IMR-90 (cell line): Measurements from ENCODE around the gene KAZALD1. TPM values are rescaled to one million over a fixed set of nuclear protein-coding genes. Genes with fewer than 3 reads are reported as not detected.

Experiments
- ATAC-seq: fragments of 200-7000 bp; cut with Tn5 transposase; 2 replicates; pipeline ENCODE4 v1.9.1; 2020; ENCODE audit warnings: low read depth, mild to moderate bottlenecking, moderate library complexity
- BruUV-seq: library from RNA; stranded (reverse); fragments of 400-500 nt; replicated peaks from 2 replicates; lab custom pipeline; 2021; lab: Mats Ljungman, UMichigan
- CTCF ChIA-PET: fragments of 300-600 bp; formaldehyde crosslinking; extraction: SDS; loops from one replicate; lab custom pipeline; 2021; ENCODE audit warnings: antibody characterized with exemption; lab: Yijun Ruan, JAX
- POLR2A ChIA-PET: fragments of 300-600 bp; sonication (Branson Sonifier 250); formaldehyde crosslinking; loops from one replicate; lab custom pipeline; 2022; ENCODE audit warnings: antibody characterized with exemption; ENCODE audit not compliant: unreplicated experiment; lab: Charles Lee
- DNase-seq: peaks from one replicate; pipeline ENCODE4 v3.0.0; 2013
- H2AFZ ChIP-seq: replicated peaks from 2 replicates; pipeline ENCODE3; 2013; ENCODE audit warnings: low read length, mild to moderate bottlenecking; ENCODE audit not compliant: poor library complexity
- H2AK5ac ChIP-seq: 2 replicates; pipeline ENCODE4 v1.6.1; 2013; ENCODE audit warnings: low read depth, low read length, inconsistent platforms
- H2AK9ac ChIP-seq: replicated peaks from 2 replicates; pipeline ENCODE3; 2013; ENCODE audit warnings: mild to moderate bottlenecking, low read depth, low read length, moderate library complexity; ENCODE audit not compliant: poor library complexity
- H2BK120ac ChIP-seq: 2 replicates; pipeline ENCODE4 v1.6.1; 2013; ENCODE audit warnings: low read depth, low read length, inconsistent platforms
- H2BK15ac ChIP-seq: 3 replicates; pipeline ENCODE4 v1.6.1; 2013; ENCODE audit warnings: low read depth, low read length, inconsistent platforms
- H2BK20ac ChIP-seq: 2 replicates; pipeline ENCODE4 v1.6.1; 2013; ENCODE audit warnings: low read depth, mild to moderate bottlenecking, inconsistent platforms, low read length, moderate library complexity
- H2BK5ac ChIP-seq: 2 replicates; pipeline ENCODE4 v1.6.1; 2013; ENCODE audit warnings: mild to moderate bottlenecking, low read depth, low read length, inconsistent platforms; ENCODE audit not compliant: poor library complexity, severe bottlenecking
- H3K14ac ChIP-seq: replicated peaks from 2 replicates; pipeline ENCODE4 v1.6.1; 2013; ENCODE audit warnings: low read depth, low read length, inconsistent platforms
- H3K18ac ChIP-seq: 2 replicates; pipeline ENCODE4 v1.6.1; 2013; ENCODE audit warnings: low read depth, low read length, control low read depth
- H3K23ac ChIP-seq: 2 replicates; pipeline ENCODE4 v1.6.1; 2013; ENCODE audit warnings: low read depth, low read length, inconsistent platforms
- H3K27ac ChIP-seq: 2 replicates; pipeline ENCODE4 v1.5.1; 2013; ENCODE audit warnings: mild to moderate bottlenecking, control low read depth, low read length; ENCODE audit not compliant: insufficient read depth
- H3K27me3 ChIP-seq: 2 replicates; pipeline ENCODE4 v1.6.1; 2013; ENCODE audit warnings: low read length; ENCODE audit not compliant: control insufficient read depth, insufficient read depth
- H3K36me3 ChIP-seq: 2 replicates; pipeline ENCODE4 v1.6.1; 2013; ENCODE audit warnings: low read length, mixed read lengths; ENCODE audit not compliant: control insufficient read depth, insufficient read depth
- H3K4ac ChIP-seq: 2 replicates; pipeline ENCODE4 v1.6.1; 2013; ENCODE audit warnings: low read depth, low read length, inconsistent platforms
- H3K4me1 ChIP-seq: 2 replicates; pipeline ENCODE4 v1.6.1; 2013; ENCODE audit warnings: low read length, mixed read lengths; ENCODE audit not compliant: control insufficient read depth, insufficient read depth
- H3K4me2 ChIP-seq: 2 replicates; pipeline ENCODE4 v1.6.1; 2013; ENCODE audit warnings: low read depth, mild to moderate bottlenecking, control low read depth, low read length, moderate library complexity
- H3K4me3 ChIP-seq: 2 replicates; pipeline ENCODE4 v1.5.1; 2013; ENCODE audit warnings: low read depth, mild to moderate bottlenecking, control low read depth, low read length, moderate library complexity; ENCODE audit not compliant: insufficient read depth
- H3K56ac ChIP-seq: 2 replicates; pipeline ENCODE4 v1.6.1; 2013; ENCODE audit warnings: low read length, inconsistent platforms; ENCODE audit not compliant: insufficient read depth; ENCODE audit errors: extremely low read depth
- H3K79me1 ChIP-seq, 2 experiments: 2 replicates each; pipeline ENCODE4 v1.6.1; 2013; ENCODE audit warnings: low read length in 2 of 2, inconsistent platforms in 1 of 2, low read depth in 1 of 2
- H3K9ac ChIP-seq: 2 replicates; pipeline ENCODE4 v1.6.1; 2013; ENCODE audit warnings: low read depth, low read length, control low read depth
- H3K9me1 ChIP-seq: 2 replicates; pipeline ENCODE4 v1.6.1; 2013; ENCODE audit warnings: low read length, inconsistent platforms; ENCODE audit not compliant: insufficient read depth
- H3K9me3 ChIP-seq: 2 replicates; pipeline ENCODE4 v1.6.1; 2013; ENCODE audit warnings: low read length; ENCODE audit not compliant: control insufficient read depth, insufficient read depth
- H4K20me1 ChIP-seq: 2 replicates; pipeline ENCODE4 v1.6.1; 2013; ENCODE audit warnings: low read length, inconsistent platforms; ENCODE audit not compliant: insufficient read depth
- H4K5ac ChIP-seq: 2 replicates; pipeline ENCODE4 v1.6.1; 2013; ENCODE audit warnings: mild to moderate bottlenecking, low read depth, low read length, control low read depth
- H4K8ac ChIP-seq, 2 experiments: 2 replicates each; pipeline ENCODE4 v1.6.1; 2013; ENCODE audit warnings: low read depth in 2 of 2, low read length in 2 of 2, control low read depth in 1 of 2, inconsistent platforms in 1 of 2
- H4K91ac ChIP-seq: 2 replicates; pipeline ENCODE4 v1.6.1; 2013; ENCODE audit warnings: low read depth, low read length, inconsistent platforms; ENCODE audit not compliant: insufficient read depth
- CEBPB ChIP-seq: IDR thresholded peaks from 2 replicates; pipeline ENCODE4 v1.6.1; 2012; ENCODE audit warnings: low read depth, low read length, improper control_type of control experiment
- ELK1 ChIP-seq: fragments of 150-350 bp; IDR thresholded peaks from 2 replicates; pipeline ENCODE4 v1.6.1; 2016; ENCODE audit warnings: low read depth, mild to moderate bottlenecking, low read length, moderate library complexity, borderline replicate concordance
- MAFK ChIP-seq: IDR thresholded peaks from 2 replicates; pipeline ENCODE4 v1.6.1; 2012; ENCODE audit warnings: low read depth, low read length, improper control_type of control experiment
- MAZ ChIP-seq: IDR thresholded peaks from 2 replicates; pipeline ENCODE4 v1.6.1; 2012; ENCODE audit warnings: low read depth, mild to moderate bottlenecking, low read length, improper control_type of control experiment, moderate library complexity, borderline replicate concordance
- MXI1 ChIP-seq: IDR thresholded peaks from 2 replicates; pipeline ENCODE4 v1.6.1; 2012; ENCODE audit warnings: low read depth, mild to moderate bottlenecking, low read length, moderate library complexity, borderline replicate concordance
- POLR2A ChIP-seq: IDR thresholded peaks from 2 replicates; pipeline ENCODE4 v1.6.1; 2012; ENCODE audit warnings: mild to moderate bottlenecking, low read depth, low read length
- RAD21 ChIP-seq: IDR thresholded peaks from 2 replicates; pipeline ENCODE4 v1.6.1; 2012; ENCODE audit warnings: low read length, improper control_type of control experiment
- RCOR1 ChIP-seq: IDR thresholded peaks from 2 replicates; pipeline ENCODE4 v1.6.1; 2012; ENCODE audit warnings: mild to moderate bottlenecking, low read length, improper control_type of control experiment; ENCODE audit not compliant: insufficient replicate concordance
- RFX5 ChIP-seq: IDR thresholded peaks from 2 replicates; pipeline ENCODE4 v1.8.0; 2012; ENCODE audit warnings: low read depth, mild to moderate bottlenecking, low read length, moderate library complexity
- SMC3 ChIP-seq: fragments of 150-350 bp; IDR thresholded peaks from 2 replicates; pipeline ENCODE4 v1.6.1; 2016; ENCODE audit warnings: low read depth, mild to moderate bottlenecking, antibody characterized with exemption, low read length, moderate library complexity
- WGBS, 2 experiments: methylation state at CpG; one replicate each; pipeline versions ENCODE4 v1.1.5 to v1.1.7; 2013; ENCODE audit warnings: missing lambda C conversion rate in 2 of 2; ENCODE audit not compliant: insufficient read length in 1 of 2; ENCODE audit errors: extremely low coverage in 2 of 2; 5-methylcytosine and 5-hydroxymethylcytosine counted together
- dilution Hi-C: fragments of 300-500 bp; cut with HindIII; formaldehyde crosslinking; loops from one replicate; pipeline ENCODE4 v1.14.3; 2018; ENCODE audit warnings: low sequenced_read_pairs; ENCODE audit not compliant: unreplicated experiment
- in situ Hi-C: fragments of 300-500 bp; cut with MboI; formaldehyde crosslinking; loops from 3 replicates; pipeline ENCODE4 v1.14.3; 2019; ENCODE audit warnings: low sequenced_read_pairs, inconsistent platforms, mixed read lengths
- intact Hi-C: fragments of 100-400 bp; cut with micrococcal nuclease; formaldehyde crosslinking; loops from 2 replicates; pipeline ENCODE4 v1.10.0; 2022
- polyA plus RNA-seq, 3 experiments: library from polyadenylated mRNA; depleted of rRNA; stranded (reverse); fragments of >200 nt; gene quantifications; 2 replicates each; pipeline ENCODE4 v1.2.3, GENCODE V29; 2012; ENCODE audit warnings: low replicate concordance in 1 of 3
- total RNA-seq: library from RNA; depleted of rRNA; stranded (reverse); fragments of >200 nt; gene quantifications from 2 replicates; pipeline ENCODE4 v1.2.3, GENCODE V29; 2012
- TF ChIP-seq, protein P1 (sequence below): fragments of 150-350 bp; IDR thresholded peaks from 2 replicates; pipeline ENCODE4 v1.6.1; 2017; ENCODE audit warnings: mild to moderate bottlenecking, antibody characterized with exemption, low read length, low read depth
- TF ChIP-seq, protein P2 (sequence below): conservative IDR thresholded peaks from 2 replicates; pipeline ENCODE4 v1.5.1; 2012; ENCODE audit warnings: mild to moderate bottlenecking, low read depth, low read length, improper control_type of control experiment

The KAZALD1 gene
- total and polyA plus RNA-seq, 2 of the 4 experiments (the other 2 are of a cell fraction), result 9.1 to 18.6 TPM

DNA sequence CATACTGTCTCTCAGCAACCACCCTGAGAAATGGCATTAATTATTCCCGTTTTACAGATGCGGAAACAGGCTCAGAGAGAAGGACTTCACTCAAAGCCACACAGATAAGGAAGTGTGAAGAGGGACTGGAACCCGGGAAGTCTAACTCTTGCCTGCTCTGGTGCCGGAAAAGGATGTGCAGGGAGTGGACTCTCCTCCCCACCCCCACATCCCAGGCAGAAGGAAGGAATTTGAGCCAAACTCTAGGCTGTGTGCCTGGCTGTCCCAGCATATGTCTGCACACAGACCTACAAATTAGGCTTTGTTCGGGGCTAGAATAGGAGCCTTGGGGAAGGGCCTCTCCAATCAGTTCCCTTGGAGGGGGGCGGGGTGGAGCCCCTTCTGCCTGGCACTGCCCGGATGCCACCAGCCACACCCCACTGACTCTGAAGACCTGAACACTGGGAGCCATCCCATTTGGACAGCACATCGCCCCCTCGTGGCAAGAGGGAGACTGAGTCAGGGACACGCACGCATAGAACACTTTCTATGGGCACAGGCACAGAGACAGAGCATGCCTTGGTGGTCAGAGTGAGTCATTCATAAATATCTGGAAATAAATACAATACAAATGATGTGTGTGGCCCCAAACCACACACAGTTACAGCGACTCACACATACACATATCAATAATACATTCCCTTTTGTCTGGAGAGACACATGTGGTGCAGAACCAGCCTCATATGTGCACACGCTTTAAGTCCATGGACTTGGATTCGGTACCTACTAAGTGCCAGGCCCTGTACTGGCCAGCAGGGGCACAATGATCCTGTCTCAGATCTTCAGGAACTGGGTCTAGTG lies 49.0 kb upstream of the KAZALD1 start:
- H2AFZ ChIP-seq, result peak overlapping the region; percentile 89
- H3K79me1 ChIP-seq, result peaks cover 3 to 21% of the 10 kb centered on the region in 2 experiments; a peak in 2 of 4 replicates
- in situ Hi-C loops, result no loop called here
- peak overlapping the region; percentile 22 for H3K27ac ChIP-seq
- BruUV-seq, result no TSS peak
- peak overlapping the region; percentile 66 for H2AK5ac ChIP-seq
- H4K8ac ChIP-seq, result peak overlapping the region; percentile 62 to 65
- H2BK15ac ChIP-seq, result peak overlapping the region; percentile 18; the same call in 2 of the 3 replicates
- peaks cover 10% of the 10 kb centered on the region; the same call in 1 of the 2 replicates for H4K20me1 ChIP-seq
- peaks cover 33% of the 10 kb centered on the region for H3K4me1 ChIP-seq
- H3K9ac ChIP-seq, result no peak overlapping the region; the same call in 1 of the 2 replicates
- H4K91ac ChIP-seq, result peak overlapping the region; percentile 55
- H3K9me1 ChIP-seq, result peaks cover 23% of the 10 kb centered on the region
- peak overlapping the region; percentile 25 for H3K14ac ChIP-seq
- DNase-seq, result peak; percentile 95
- POLR2A ChIA-PET, result no interaction called here
- H3K56ac ChIP-seq, result peak overlapping the region; percentile 71; the same call in 1 of the 2 replicates
- H2BK20ac ChIP-seq, result peak overlapping the region; percentile 51
- peak; percentile 81 for ATAC-seq
- H3K4ac ChIP-seq, result peak overlapping the region; percentile 56
- CTCF ChIA-PET, result interaction anchor here (1.5 to 2.0 kb wide), 3 partner anchors 11 to 15 kb away, joined by 5 to 13 read pairs (median 10); partner anchors contain the start of gene LZTS2
- peak overlapping the region; percentile 94 for H2AK9ac ChIP-seq
- H3K9me3 ChIP-seq, result no peaks in the 10 kb centered on the region
- H3K18ac ChIP-seq, result peak overlapping the region; percentile 25; the same call in 1 of the 2 replicates
- H3K27me3 ChIP-seq, result no peaks in the 10 kb centered on the region
- dilution Hi-C loops, result no loop called here
- H2BK120ac ChIP-seq, result peak overlapping the region; percentile 41
- 17% methylated on average over 1 of the region's 14 CpGs; no CpG with 5 or more reads in 1 of the 2 experiments for WGBS, 2 experiments
- H4K5ac ChIP-seq, result peak overlapping the region; percentile 19; the same call in 1 of the 2 replicates
- no peak overlapping the region; the same call in 1 of the 2 replicates for H3K4me3 ChIP-seq
- intact Hi-C loops, result loop anchor here (1.0 to 10.0 kb wide), 3 partner anchors 14 to 448 kb away; no protein-coding TSS in a partner anchor
- H3K4me2 ChIP-seq, result peak overlapping the region; percentile 59
- H3K23ac ChIP-seq, result peak overlapping the region; percentile 6; the same call in 1 of the 2 replicates
- H3K36me3 ChIP-seq, result no peaks in the 10 kb centered on the region
- peak overlapping the region; percentile 72 for H2BK5ac ChIP-seq
- TF ChIP-seq SMC3 (peak; percentile 81), RCOR1 (peak; percentile 45), MXI1 (peak; percentile 69; the same call in 1 of the 2 replicates), RAD21 (peak; percentile 70), MAZ (peak; percentile 41; the same call in 1 of the 2 replicates), ELK1 (no peak), RFX5 (no peak), CEBPB (no peak), MAFK (no peak), POLR2A (no peak)
- TF ChIP-seq, protein P1, sequence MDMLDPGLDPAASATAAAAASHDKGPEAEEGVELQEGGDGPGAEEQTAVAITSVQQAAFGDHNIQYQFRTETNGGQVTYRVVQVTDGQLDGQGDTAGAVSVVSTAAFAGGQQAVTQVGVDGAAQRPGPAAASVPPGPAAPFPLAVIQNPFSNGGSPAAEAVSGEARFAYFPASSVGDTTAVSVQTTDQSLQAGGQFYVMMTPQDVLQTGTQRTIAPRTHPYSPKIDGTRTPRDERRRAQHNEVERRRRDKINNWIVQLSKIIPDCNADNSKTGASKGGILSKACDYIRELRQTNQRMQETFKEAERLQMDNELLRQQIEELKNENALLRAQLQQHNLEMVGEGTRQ, result 0 out of 2 replicates have a peak, but pooled peaks have one; percentile 13
- TF ChIP-seq, protein P2, sequence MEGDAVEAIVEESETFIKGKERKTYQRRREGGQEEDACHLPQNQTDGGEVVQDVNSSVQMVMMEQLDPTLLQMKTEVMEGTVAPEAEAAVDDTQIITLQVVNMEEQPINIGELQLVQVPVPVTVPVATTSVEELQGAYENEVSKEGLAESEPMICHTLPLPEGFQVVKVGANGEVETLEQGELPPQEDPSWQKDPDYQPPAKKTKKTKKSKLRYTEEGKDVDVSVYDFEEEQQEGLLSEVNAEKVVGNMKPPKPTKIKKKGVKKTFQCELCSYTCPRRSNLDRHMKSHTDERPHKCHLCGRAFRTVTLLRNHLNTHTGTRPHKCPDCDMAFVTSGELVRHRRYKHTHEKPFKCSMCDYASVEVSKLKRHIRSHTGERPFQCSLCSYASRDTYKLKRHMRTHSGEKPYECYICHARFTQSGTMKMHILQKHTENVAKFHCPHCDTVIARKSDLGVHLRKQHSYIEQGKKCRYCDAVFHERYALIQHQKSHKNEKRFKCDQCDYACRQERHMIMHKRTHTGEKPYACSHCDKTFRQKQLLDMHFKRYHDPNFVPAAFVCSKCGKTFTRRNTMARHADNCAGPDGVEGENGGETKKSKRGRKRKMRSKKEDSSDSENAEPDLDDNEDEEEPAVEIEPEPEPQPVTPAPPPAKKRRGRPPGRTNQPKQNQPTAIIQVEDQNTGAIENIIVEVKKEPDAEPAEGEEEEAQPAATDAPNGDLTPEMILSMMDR, result peak; percentile 90
